GM18498 (cell line): ENCODE measurements around the gene PAPOLB.

Experiments
- ATAC-seq: cut with Tn5 transposase; IDR thresholded peaks from one replicate; pipeline ENCODE4 v1.9.1; 2021; ENCODE audit warnings: mild to moderate bottlenecking, moderate library complexity; ENCODE audit not compliant: unreplicated experiment

PAPOLB gene

GRCh38 chr7:4878336-4879335 lies 16.8 kb upstream of the PAPOLB start:
- no peak for ATAC-seq

DNA sequence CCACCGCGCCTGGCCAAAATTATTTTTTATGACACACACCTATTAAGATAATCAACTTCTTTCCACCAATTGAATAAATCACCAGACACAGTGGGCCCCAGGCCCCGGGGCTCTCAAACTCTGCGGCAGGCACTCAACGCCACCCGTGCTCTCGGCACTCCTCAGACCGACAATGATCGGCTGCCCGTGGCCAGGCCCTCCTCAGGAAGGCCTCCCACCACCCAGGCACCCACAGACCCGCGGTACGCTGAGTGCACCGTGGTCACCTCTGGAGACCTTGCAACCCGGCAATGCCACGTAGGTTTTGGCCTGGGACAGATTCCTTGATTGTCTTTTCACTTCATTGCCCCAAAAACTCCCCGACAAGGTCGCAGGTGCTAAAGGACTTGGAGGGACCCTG lies 14.8 kb upstream of the PAPOLB start:
- no peak for ATAC-seq

DNA sequence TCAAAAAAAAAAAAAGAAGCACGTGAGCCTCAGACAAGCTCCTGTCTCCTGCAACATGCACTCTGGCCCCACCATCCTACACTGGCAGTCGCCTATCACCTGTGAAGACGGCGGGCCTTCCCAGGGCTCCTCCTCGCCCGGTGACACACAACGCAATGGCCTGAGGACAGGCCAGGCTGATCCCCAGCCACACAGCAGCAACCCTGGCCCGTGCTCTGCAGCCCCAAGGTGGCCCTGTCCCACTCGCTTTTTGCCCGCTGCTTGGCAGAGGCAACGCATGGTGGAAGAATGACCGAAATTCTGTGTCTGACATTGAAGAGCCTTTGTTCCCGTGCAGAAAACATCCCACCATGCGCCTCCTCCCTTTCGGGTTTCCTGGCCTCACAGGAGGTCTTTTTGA lies 13.6 kb upstream of the PAPOLB start:
- no peak for ATAC-seq

- no peak for ATAC-seq
Measured at GRCh38 chr7:4873071-4873944, 11.5 kb upstream of the PAPOLB start.

DNA sequence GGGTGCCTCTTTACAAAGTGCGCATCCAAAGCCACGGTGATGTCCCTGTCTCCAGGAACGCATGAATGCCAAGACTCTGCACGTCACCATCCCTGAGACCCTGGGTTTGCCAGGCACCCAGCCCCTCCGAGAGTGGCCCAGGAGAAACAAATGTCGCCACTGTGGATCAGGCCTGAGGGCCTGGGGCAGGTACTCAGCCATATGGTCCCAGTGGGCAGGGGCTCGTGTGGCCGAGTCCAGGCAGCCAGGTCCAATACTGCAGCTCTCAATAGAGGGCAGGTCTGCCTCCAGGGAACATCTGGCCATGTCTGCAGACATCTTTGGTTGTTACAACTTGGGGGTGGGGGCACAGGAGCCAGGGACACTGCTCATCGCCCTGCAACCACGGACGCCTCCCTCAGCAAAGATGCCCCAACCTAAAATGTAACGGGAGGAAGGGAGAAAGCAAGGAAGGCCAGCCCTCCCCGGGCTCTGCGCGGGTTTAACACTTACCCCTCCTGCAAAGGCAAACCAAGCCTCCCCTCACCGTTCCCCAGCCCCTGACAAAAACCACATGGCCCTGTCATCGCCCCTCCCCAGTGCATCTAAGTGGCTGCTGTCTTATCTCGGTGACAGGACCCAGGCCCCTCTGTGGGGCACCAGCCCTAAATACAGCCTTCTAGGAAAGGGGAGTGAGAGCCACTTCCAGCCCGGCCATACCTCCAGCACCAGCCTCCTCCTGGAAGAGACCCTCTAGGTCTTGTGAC lies 10.3 kb upstream of the PAPOLB start:
- no peak for ATAC-seq

DNA sequence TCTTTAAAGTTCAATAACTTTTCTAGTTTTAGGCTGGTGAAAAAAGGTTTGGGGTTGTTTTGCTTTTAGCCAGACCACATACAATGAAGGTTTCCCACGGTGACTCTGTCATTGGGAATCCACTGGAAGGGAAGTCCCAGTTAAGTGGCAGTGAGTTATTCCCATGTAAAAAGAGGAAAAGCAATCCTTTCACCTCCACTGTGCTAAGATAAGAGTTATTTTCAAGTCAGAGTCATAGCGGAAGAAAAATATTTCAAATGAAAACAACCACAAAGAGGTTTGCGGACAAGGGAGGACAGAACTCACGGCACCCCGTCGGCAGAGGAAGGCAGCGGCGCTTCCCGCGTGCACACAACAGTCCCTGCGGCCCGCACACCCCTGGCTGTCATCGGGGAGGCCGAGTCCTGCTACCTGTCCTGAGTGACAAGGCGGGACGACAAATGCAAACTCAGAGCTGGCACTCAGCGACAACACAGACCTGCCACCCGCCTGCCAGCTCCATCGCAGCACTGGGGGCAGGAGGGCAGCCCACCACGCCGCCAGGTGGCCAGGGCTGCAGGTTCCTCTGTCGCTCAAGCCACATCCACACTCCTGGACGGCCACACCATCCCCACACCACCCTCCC lies 9.3 kb upstream of the PAPOLB start:
- ATAC-seq, result no peak

- no peak for ATAC-seq
Measured at GRCh38 chr7:4868493-4868892, 6.7 kb upstream of the PAPOLB start.

- ATAC-seq, result no peak
Measured at GRCh38 chr7:4866528-4867496, 5.0 kb upstream of the PAPOLB start.

DNA sequence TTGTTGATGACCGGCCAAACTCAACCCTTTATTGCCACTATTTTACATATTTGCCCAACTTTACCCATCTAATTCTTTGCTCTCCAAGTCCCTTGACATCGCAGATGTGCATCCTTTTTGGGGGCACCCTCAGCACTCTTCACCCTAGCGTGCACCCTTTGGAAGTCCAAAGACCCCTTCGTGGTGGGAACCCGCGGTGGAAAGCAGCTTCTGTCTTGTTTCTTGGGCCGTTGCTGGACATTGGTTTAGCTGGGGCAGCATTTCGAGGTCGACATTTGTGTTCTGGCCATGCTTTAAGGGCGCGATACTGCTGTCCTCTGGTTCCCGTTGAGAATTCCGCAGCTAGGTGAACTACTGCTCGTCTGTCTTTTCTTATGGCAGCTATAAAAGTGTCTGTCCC lies 326 bp upstream of the PAPOLB start:
- no peak for ATAC-seq

GRCh38 chr7:4861227-4861626 lies 603 bp downstream of the PAPOLB start:
- no peak for ATAC-seq

- ATAC-seq, result no peak
Measured at GRCh38 chr7:4857189-4857588, 4.6 kb downstream of the PAPOLB start.

DNA sequence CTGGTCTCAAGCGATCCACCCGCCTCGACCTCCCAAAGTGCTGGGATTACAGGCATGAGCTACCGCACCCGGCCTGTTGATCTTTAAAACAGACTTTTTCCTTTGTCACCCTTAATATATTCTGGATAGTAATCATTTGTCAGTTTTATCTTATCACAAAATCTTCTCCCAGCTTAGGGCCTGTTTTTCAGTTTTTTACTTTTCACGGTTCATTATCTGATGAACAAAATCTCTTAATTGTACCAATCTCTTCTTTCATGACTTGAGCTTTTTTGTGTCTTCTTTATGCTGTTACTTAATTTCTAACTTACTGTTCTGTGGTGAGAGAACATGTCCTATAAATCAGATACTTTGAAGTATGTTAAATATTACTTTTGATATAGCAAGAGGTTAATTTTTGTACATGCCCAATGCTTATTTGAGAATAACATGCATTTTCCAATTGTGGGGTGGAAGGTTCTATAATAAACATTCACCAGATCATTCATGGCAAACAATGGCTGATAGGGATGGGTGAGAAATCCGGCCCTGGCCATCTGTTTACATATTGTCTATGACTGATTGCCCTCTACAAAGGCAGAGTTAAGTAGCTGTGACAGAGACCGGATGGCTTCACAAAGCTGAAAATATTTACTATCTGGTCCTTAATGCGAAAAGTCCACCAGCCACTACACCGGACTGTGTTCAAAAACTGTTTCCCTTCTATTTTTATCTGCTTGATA lies 5.3 kb downstream of the PAPOLB start:
- ATAC-seq, result no peak

GRCh38 chr7:4854916-4855315 lies 6.9 kb downstream of the PAPOLB start:
- no peak for ATAC-seq

- no peak for ATAC-seq
Measured at GRCh38 chr7:4851459-4852422, 10.1 kb downstream of the PAPOLB start.

DNA sequence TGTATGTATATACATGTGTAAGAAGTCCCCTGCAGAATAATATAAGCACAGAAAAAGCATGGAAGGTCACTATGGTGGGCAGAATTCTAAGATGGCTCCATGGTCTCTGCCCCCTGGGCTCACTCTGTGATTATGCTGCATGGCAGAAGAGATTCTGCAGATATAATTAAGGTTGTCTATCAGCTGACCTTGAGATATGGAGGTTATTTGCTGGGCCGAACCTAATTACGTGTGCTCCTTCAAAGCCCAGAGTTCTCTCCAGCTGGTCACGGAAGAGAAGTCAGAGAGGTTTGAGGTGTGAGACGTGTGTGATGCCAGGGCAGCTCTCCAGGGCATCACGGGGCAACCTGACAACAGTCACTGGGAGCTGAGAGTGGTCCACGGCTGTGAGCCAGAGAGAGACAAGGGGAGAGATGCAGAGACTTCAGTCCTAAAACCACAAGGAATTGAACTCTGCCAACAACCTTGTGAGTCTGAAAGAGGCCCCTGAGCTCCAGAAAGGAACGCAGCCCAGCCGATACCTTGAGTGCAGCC lies 11.5 kb downstream of the PAPOLB start:
- no peak for ATAC-seq

- no peak for ATAC-seq
Measured at GRCh38 chr7:4849390-4849789, 12.4 kb downstream of the PAPOLB start.

DNA sequence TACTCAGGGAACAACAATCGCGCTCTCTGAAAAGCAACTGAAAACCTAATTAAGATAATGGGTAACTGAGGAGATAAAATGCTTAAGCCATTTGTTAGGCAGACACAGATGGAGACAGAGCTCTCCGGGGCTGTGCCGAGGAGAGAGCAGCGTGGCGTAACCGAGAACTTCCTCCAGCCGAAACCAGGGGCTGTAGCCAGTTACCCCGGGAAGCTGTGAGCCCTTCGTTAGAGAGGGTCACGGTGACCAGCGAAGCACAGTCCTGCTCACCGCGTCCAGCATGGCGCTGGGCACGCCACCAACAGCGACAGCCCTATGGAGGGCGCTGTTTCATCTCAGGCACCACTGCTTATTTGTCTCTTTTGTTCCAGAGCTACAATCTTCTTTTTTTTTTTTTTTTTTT lies 16.1 kb downstream of the PAPOLB start:
- no peak for ATAC-seq
